Measurements from ENCODE around the gene BBS12.
A peak's percentile ranks its signal among the peaks of the same experiment; 100 is the strongest.
"Not testable (repeated sequence)": the region's sequence is repeated elsewhere in the genome, so short reads cannot be mapped to it uniquely, and the experiment has no call there.

Gene BBS12

DNA sequence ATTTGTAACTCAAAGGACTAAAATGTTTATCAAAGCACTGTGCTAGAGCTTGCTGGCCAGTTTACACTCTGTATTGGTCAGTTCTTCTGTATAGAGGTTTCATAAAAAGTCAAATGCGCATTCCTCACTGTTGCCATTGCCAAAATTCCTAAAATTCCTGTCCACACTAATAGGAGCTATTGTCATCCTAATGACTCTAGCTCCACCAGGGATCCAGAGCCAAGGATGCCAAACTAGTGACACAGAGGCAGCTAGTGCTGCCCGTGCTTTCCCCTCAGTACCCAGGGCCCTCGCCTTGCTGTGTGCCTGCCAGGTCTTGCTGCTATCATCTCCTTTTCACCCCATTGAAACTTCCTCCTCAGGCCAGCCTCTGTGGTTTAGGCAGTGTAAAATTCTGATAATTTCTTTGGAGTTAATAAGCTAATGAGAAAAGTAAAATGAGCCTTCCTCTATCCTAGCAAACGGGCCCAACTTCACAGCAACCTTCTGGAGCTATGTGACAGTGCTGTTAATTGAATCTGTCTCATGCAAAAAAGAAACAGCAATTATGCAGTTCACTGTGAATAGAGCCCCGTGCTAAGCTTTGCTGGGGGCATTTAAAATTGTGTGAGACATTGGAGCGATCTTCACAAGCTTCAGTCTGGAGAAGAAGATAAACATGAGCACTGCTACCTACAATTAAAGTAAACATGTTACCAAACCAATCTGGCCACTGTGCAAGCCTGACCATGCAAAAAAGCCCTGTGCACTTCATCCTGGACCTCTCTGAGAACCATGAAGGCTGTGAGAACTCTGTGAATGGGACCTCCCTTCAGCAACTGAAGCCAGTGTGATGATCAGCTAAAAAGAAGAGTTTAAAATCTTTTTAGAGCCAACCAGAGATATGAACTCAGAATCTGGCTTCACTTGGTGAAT lies 51.1 kb downstream of the BBS12 start:
- no peak overlapping the region for H3K4me3 Mint-ChIP-seq
- H3K27ac Mint-ChIP-seq = no peak overlapping the region
- DNase-seq (ENCODE audit: low spot score) = no peak
- H3K36me3 Mint-ChIP-seq (ENCODE audit: low read depth) = no peaks in the 10 kb centered on the region
- H3K9me3 Mint-ChIP-seq = peaks cover 3% of the 10 kb centered on the region
- peaks cover 5% of the 10 kb centered on the region for H3K27me3 Mint-ChIP-seq (ENCODE audit: low read depth)
- peaks cover 16% of the 10 kb centered on the region for H3K4me1 Mint-ChIP-seq (ENCODE audit: low read depth)

DNA sequence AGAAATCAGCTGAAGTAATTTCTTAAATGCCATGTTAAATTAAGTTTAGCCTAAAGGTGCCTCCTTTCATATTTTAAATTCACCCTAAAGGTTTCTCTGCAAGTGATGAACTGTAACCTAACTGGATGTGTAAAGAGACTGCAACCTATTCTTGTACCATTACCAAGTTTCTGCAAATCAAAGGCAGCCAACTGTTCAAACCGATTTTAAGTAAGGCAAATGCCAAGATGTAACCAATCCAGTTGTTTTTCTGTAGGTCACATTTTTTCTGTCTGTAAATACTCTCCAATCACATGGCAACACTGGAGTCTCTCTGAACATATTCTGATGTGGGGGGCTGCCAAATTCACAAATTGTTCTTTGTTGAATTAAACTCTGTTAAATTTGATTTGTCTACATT lies 51.8 kb downstream of the BBS12 start:
- Mint-ChIP-seq H3K4me3 (no peak overlapping the region), H3K27me3 (ENCODE audit: low read depth) (peaks cover 5% of the 10 kb centered on the region), H3K36me3 (ENCODE audit: low read depth) (no peaks in the 10 kb centered on the region), H3K4me1 (ENCODE audit: low read depth) (peaks cover 16% of the 10 kb centered on the region), H3K27ac (no peak overlapping the region), H3K9me3 (peaks cover 3% of the 10 kb centered on the region)
- DNase-seq (ENCODE audit: low spot score) = no peak

DNA sequence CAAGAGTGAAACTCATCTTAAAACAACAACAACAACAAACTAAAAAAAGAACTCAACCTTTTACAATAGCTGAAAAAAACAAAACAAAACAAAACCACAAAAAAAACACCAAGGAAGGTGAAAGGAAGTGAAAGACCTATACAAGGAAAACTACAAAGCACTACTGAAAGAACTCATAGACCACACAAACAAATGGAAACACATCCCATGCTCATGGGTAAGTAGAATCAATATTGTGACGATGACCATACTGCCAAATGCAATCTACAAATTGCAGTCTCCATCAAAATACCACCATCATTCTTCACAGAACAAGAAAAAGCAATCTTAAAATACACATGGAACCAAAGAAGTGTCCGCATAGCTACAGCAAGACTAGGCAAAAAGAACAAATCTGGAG lies 52.6 kb downstream of the BBS12 start:
- Mint-ChIP-seq H3K4me1 (ENCODE audit: low read depth) (peaks cover 18% of the 10 kb centered on the region), H3K27ac (peak overlapping the region; percentile 2), H3K36me3 (ENCODE audit: low read depth) (no peaks in the 10 kb centered on the region), H3K4me3 (no peak overlapping the region), H3K27me3 (ENCODE audit: low read depth) (peaks cover 5% of the 10 kb centered on the region), H3K9me3 (peaks cover 3% of the 10 kb centered on the region)
- no peak for DNase-seq (ENCODE audit: low spot score)

DNA sequence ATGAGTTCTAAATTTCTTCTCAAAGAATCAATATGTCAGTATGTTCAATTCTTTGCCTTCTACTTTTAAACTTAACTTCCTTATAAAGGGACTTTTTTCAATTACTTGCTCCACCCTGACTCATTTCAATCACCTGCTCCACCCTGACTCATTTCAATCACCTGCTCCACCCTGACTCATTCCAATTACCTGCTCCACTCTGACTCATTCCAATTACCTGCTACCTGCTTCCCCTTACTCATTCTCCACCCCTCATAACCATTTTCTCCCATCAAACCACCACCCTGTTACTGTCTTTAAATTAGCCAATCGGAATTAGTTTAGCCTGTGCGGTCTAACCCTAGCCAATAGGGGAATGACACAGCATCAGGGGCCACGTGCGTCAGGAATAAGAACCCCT lies 53.8 kb downstream of the BBS12 start:
- not testable (repeated sequence) for DNase-seq (ENCODE audit: low spot score); H3K36me3 Mint-ChIP-seq (ENCODE audit: low read depth)

DNA sequence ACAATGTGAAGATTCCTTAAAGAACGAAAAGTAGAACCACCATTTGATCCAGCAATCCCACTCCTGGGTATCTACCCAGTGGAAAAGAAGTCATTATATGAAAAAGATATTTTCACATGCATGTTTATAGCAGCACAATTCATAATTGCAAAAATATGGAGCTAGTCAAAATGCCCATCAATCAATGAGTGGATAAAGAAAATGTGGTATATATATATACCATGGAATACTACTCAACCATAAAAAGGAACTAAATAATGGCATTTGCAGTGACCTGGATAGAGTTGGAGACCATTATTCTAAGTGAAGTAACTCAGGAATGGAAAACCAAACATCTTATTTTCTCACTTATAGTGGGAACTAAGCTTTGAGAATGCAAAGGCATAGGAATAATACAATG lies 54.4 kb downstream of the BBS12 start:
- DNase-seq (ENCODE audit: low spot score); H3K4me3 Mint-ChIP-seq; H3K9me3 Mint-ChIP-seq; H3K36me3 Mint-ChIP-seq (ENCODE audit: low read depth); H3K27me3 Mint-ChIP-seq (ENCODE audit: low read depth); H3K27ac Mint-ChIP-seq: not testable (repeated sequence)
- peaks cover 18% of the 10 kb centered on the region for H3K4me1 Mint-ChIP-seq (ENCODE audit: low read depth)

More for the DNA sequence above, 53.8 kb downstream of the BBS12 start:
- Mint-ChIP-seq H3K27ac (peak overlapping the region; percentile 0), H3K4me1 (ENCODE audit: low read depth) (peaks cover 18% of the 10 kb centered on the region)
- not testable (repeated sequence) for H3K27me3 Mint-ChIP-seq (ENCODE audit: low read depth); H3K4me3 Mint-ChIP-seq; H3K9me3 Mint-ChIP-seq

DNA sequence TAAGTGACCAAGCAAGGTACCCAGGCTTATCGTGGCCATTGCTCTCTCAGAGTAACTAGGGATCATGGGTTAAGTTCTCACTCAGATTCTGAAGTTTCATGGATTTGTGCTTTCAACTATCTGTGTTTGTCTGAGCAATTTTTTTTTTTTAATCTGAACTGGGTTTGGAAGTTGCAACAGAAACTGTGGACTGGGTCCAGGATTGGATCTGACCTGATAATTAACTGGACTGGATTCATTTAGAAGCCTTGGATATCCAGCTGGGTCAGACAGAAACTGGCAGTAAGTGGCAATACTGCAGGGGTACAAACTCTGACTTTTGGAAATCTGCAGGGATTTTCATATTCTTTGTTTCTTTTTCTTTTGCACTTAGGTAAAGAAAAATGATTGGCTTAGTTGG lies 55.4 kb downstream of the BBS12 start:
- H3K4me1 Mint-ChIP-seq (ENCODE audit: low read depth) = peaks cover 18% of the 10 kb centered on the region
- no peak overlapping the region for H3K27ac Mint-ChIP-seq
- H3K27me3 Mint-ChIP-seq (ENCODE audit: low read depth) = no peaks in the 10 kb centered on the region
- no peaks in the 10 kb centered on the region for H3K36me3 Mint-ChIP-seq (ENCODE audit: low read depth)
- H3K9me3 Mint-ChIP-seq = peaks cover 3% of the 10 kb centered on the region
- no peak for DNase-seq (ENCODE audit: low spot score)
- H3K4me3 Mint-ChIP-seq = no peak overlapping the region

DNA sequence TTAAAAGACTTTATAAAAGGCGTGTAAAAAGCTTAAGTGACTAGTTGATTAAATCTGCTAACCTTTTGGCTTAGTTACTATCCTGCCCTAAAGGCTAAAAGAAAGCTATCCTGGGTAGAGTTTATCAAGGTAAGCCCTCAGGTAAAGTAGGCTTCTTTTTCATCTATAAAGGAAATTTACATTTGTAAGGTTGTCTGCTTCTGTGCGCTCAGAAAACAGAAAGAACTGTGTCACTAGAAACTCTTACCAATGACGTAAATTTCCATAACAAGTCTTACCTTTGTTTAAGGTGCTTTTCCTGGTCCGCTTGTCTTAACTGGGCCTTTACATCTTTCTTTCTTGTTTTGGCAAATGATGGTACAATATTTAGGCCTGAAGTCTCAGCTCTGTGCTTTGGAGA lies 56.4 kb downstream of the BBS12 start:
- Mint-ChIP-seq H3K36me3 (ENCODE audit: low read depth) (no peaks in the 10 kb centered on the region), H3K27ac (no peak overlapping the region)

DNA sequence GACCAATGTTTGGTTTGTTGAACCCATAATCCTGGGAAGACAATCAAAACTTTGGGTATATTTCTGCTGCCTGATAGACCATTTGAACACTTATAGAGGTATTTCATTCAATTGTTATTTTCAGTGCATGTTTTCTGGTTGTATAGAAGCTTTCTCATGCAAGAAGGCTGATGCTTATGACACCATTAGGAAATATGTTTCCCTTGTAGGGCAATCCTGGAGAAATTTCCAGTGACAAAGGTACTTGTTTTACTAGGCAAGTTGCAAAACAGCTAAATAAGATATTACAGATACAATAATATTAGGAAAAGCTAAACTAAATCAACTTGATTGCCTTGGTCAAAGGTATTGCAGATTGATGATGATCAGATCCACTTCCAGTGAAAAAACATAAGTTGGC lies 61.3 kb downstream of the BBS12 start:
- no peaks in the 10 kb centered on the region for H3K9me3 Mint-ChIP-seq
- H3K4me1 Mint-ChIP-seq (ENCODE audit: low read depth) = peaks cover 4% of the 10 kb centered on the region
- H3K36me3 Mint-ChIP-seq (ENCODE audit: low read depth) = no peaks in the 10 kb centered on the region
- H3K27me3 Mint-ChIP-seq (ENCODE audit: low read depth) = no peaks in the 10 kb centered on the region
- no peak overlapping the region for H3K27ac Mint-ChIP-seq
- H3K4me3 Mint-ChIP-seq = no peak overlapping the region
- no peak for DNase-seq (ENCODE audit: low spot score)

More for the DNA sequence above, 56.4 kb downstream of the BBS12 start:
- no peak for DNase-seq (ENCODE audit: low spot score)
- Mint-ChIP-seq H3K4me3 (no peak overlapping the region), H3K27me3 (ENCODE audit: low read depth) (no peaks in the 10 kb centered on the region), H3K4me1 (ENCODE audit: low read depth) (peaks cover 16% of the 10 kb centered on the region), H3K9me3 (peaks cover 3% of the 10 kb centered on the region)

Measured in T-helper 2 cell treated with Interferon-gamma antibody and Interleukin-4, amounts not matched to agents 5 μg/mL and 100 μg/mL, for 36 hours (primary cell).